Endothelial cell of umbilical vein (primary cell): Measurements from ENCODE around the gene GLYATL1. TPM values are rescaled to one million over a fixed set of nuclear protein-coding genes. Genes with fewer than 3 reads are reported as not detected.

Experiments used
- BruUV-seq: library from RNA; stranded (reverse); fragments of 400-500 nt; replicated peaks from 2 replicates; lab custom pipeline; 2021; lab: Mats Ljungman, UMichigan
- CTCF ChIA-PET: fragments of 300-600, 350-600 bp; sonication (Branson Sonifier 250); formaldehyde crosslinking; loops from one replicate; lab custom pipeline; 2021; ENCODE audit warnings: antibody characterized with exemption, inconsistent platforms; lab: Charles Lee
- POLR2A ChIA-PET: fragments of 300-600, 350-600 bp; sonication (Branson Sonifier 250); formaldehyde crosslinking; loops from one replicate; lab custom pipeline; 2021; ENCODE audit warnings: antibody characterized with exemption, inconsistent platforms; lab: Charles Lee
- DNase-seq: peaks from one replicate; pipeline ENCODE4 v3.0.0-alpha.2; 2011; ENCODE audit warnings: low read depth, low spot score
- FAIRE-seq: peaks from 2 replicates; lab custom pipeline; 2011; peaks lifted over from hg19 to GRCh38; lab: Jason Lieb, UNC
- H2AFZ ChIP-seq: 2 replicates; pipeline ENCODE4 v1.6.0; 2012; ENCODE audit warnings: low read depth, low read length, control low read depth, inconsistent platforms
- H3K27ac ChIP-seq: 2 replicates; pipeline ENCODE4 v1.5.1; 2011; ENCODE audit warnings: low read depth, mild to moderate bottlenecking, control low read depth, low read length, moderate library complexity; ENCODE audit not compliant: insufficient read depth
- H3K27me3 ChIP-seq, 2 experiments: 2 replicates each; pipeline versions ENCODE4 v1.6.0 to v1.6.1; 2011; ENCODE audit warnings: low read length in 2 of 2, mixed read lengths in 1 of 2; ENCODE audit not compliant: control insufficient read depth in 2 of 2, insufficient read depth in 2 of 2
- H3K36me3 ChIP-seq, 2 experiments: 2 replicates in 1 of 2; 3 replicates in 1 of 2; pipeline ENCODE4 v1.5.1; 2011; ENCODE audit warnings: low read length in 2 of 2, mild to moderate bottlenecking in 1 of 2, moderate library complexity in 1 of 2; ENCODE audit not compliant: control insufficient read depth in 2 of 2, insufficient read depth in 2 of 2; ENCODE audit errors: extremely low read depth in 1 of 2
- H3K4me1 ChIP-seq: 3 replicates; pipeline ENCODE4 v1.5.1; 2011; ENCODE audit warnings: mild to moderate bottlenecking, low read length; ENCODE audit not compliant: control insufficient read depth, insufficient read depth; ENCODE audit errors: extremely low read depth
- H3K4me2 ChIP-seq: 2 replicates; pipeline ENCODE4 v1.6.1; 2011; ENCODE audit warnings: low read length, control low read depth, mixed read lengths; ENCODE audit not compliant: insufficient read depth
- H3K4me3 ChIP-seq, 3 experiments: fragments of 200-600 bp in 1 of 3; sonication (generic), shearing (Covaris generic) in 1 of 3; replicated peaks in 1 of 3; 2 replicates each; pipeline ENCODE4 v1.5.1; 2011 to 2016; ENCODE audit warnings: control low read depth in 3 of 3, low read length in 3 of 3, mild to moderate bottlenecking in 2 of 3, inconsistent platforms in 1 of 3, low read depth in 1 of 3, moderate library complexity in 1 of 3; ENCODE audit not compliant: insufficient read depth in 1 of 3
- H3K79me2 ChIP-seq: 2 replicates; pipeline ENCODE4 v1.6.0; 2012; ENCODE audit warnings: low read length, inconsistent platforms; ENCODE audit not compliant: control insufficient read depth, insufficient read depth
- H3K9ac ChIP-seq: replicated peaks from 2 replicates; pipeline ENCODE3; 2011; ENCODE audit warnings: low read length, control low read depth; ENCODE audit not compliant: insufficient read depth; ENCODE audit errors: extremely low read depth
- H3K9me1 ChIP-seq: replicated peaks from 3 replicates; pipeline ENCODE4 v1.6.0; 2011; ENCODE audit warnings: mild to moderate bottlenecking, low read length; ENCODE audit not compliant: control insufficient read depth, insufficient read depth; ENCODE audit errors: extremely low read depth
- H3K9me3 ChIP-seq: replicated peaks from 2 replicates; pipeline ENCODE4 v1.5.1; 2012; ENCODE audit warnings: low read length, inconsistent platforms; ENCODE audit not compliant: control insufficient read depth, insufficient read depth
- H4K20me1 ChIP-seq: replicated peaks from 2 replicates; pipeline ENCODE3; 2011; ENCODE audit warnings: mild to moderate bottlenecking, low read length; ENCODE audit not compliant: control insufficient read depth, insufficient read depth; ENCODE audit errors: extremely low read depth
- EZH2 ChIP-seq: IDR thresholded peaks from 2 replicates; pipeline ENCODE4 v1.6.1; 2012; ENCODE audit warnings: borderline replicate concordance, low read depth, mild to moderate bottlenecking, moderate library complexity, low read length, inconsistent platforms; ENCODE audit not compliant: severe bottlenecking
- FOS ChIP-seq: IDR thresholded peaks from 2 replicates; pipeline ENCODE4 v1.6.1; 2011; ENCODE audit warnings: mild to moderate bottlenecking, low read length, moderate library complexity, borderline replicate concordance; ENCODE audit not compliant: insufficient read depth
- GATA2 ChIP-seq: IDR thresholded peaks from 2 replicates; pipeline ENCODE4 v1.7.0; 2011; ENCODE audit warnings: low read depth, mild to moderate bottlenecking, moderate library complexity, mixed read lengths, low read length; ENCODE audit not compliant: insufficient read length, insufficient read depth
- JUN ChIP-seq: IDR thresholded peaks from 2 replicates; pipeline ENCODE4 v1.6.1; 2011; ENCODE audit warnings: borderline replicate concordance, low read depth; ENCODE audit not compliant: insufficient read length, insufficient read depth
- MAX ChIP-seq: IDR thresholded peaks from 2 replicates; pipeline ENCODE4 v1.6.1; 2011; ENCODE audit not compliant: insufficient read depth, insufficient read length
- MYC ChIP-seq: IDR thresholded peaks from one replicate; pipeline ENCODE4 v1.6.1; 2011; ENCODE audit warnings: mild to moderate bottlenecking, low read depth, low read length
- POLR2A ChIP-seq: IDR thresholded peaks from 2 replicates; pipeline ENCODE4 v1.6.1; 2012; ENCODE audit warnings: low read depth, mild to moderate bottlenecking, control low read depth, low read length
- POLR2AphosphoS5 ChIP-seq: IDR thresholded peaks from 2 replicates; pipeline ENCODE4 v1.6.1; 2012; ENCODE audit warnings: low read depth, mild to moderate bottlenecking, control low read depth, low read length, moderate library complexity; ENCODE audit not compliant: insufficient read depth
- dilution Hi-C: fragments of 300-500 bp; cut with MboI; formaldehyde crosslinking; loops from one replicate; pipeline ENCODE4 v1.15.0; 2019; ENCODE audit warnings: low sequenced_read_pairs; ENCODE audit not compliant: extremely low pct_ligation_motif_present
- intact Hi-C: fragments of 100-400 bp; cut with micrococcal nuclease; formaldehyde crosslinking; loops from one replicate; pipeline ENCODE4 v1.10.0; 2022
- polyA plus RNA-seq, 4 experiments: library from polyadenylated mRNA; depleted of rRNA in 3 of 4; stranded (reverse) in 3 of 4; unstranded in 1 of 4; fragments of >200 nt; gene quantifications; 2 replicates each; pipeline versions ENCODE4 v1.2.1 to v1.2.3, GENCODE V29; 2011 to 2012; ENCODE audit warnings: missing spikeins in 1 of 4
- total RNA-seq: library from RNA; stranded (reverse); gene quantifications from 2 replicates; pipeline ENCODE4 v1.2.3, GENCODE V29; 2021
- TF ChIP-seq, protein P1 (sequence below), 2 donors: IDR thresholded peaks; 1 replicate in 1 of 2; 2 replicates in 1 of 2; pipeline ENCODE4 v1.5.1; 2011; ENCODE audit warnings: low read length in 2 of 2, mild to moderate bottlenecking in 2 of 2, moderate library complexity in 2 of 2, control low read depth in 1 of 2, inconsistent platforms in 1 of 2, low read depth in 1 of 2; ENCODE audit not compliant: insufficient read depth in 1 of 2; ENCODE audit errors: extremely low read depth in 1 of 2

GLYATL1 gene
- total and polyA plus RNA-seq, 2 donors (not counting 3 experiments of a cell fraction or from before 2014, with no cell fraction given): not detected

DNA sequence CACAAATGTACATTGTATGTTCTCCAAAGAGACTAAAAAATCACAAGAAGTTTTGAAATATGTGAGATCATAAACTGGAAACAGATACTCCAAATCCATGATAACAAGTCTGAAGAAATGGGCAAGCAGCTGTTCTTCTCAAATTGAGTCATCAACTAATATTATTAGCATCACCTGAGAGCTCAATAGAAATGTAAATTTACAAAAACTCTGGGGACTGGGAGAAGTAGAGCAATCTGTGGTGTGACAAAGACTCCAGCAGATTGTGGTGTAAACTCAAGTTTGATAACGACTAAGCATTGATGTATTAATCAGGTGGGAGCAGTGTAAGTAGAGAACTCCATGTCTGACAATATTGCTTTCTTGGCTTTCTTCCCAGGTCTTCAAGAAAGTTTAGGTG lies 53.2 kb downstream of the GLYATL1 start:
- no peak overlapping the region for H3K4me2 ChIP-seq
- H3K27me3 ChIP-seq: no peaks in the 10 kb centered on the region
- no TSS peak for BruUV-seq
- no peak overlapping the region for H3K4me3 ChIP-seq
- H3K36me3 ChIP-seq: no peaks in the 10 kb centered on the region
- no peak overlapping the region for H2AFZ ChIP-seq
- intact Hi-C loops (no loop called here), dilution Hi-C loops (no loop called here)
- FAIRE-seq: no peak
- ChIA-PET POLR2A (no interaction called here), CTCF (no interaction called here)
- no peaks in the 10 kb centered on the region for H3K4me1 ChIP-seq
- H3K9ac ChIP-seq: no peak overlapping the region
- TF ChIP-seq MAX (no peak), EZH2 (no peak), FOS (no peak), JUN (no peak), MYC (no peak), GATA2 (no peak), POLR2A (no peak), POLR2AphosphoS5 (no peak)
- TF ChIP-seq, protein P1, sequence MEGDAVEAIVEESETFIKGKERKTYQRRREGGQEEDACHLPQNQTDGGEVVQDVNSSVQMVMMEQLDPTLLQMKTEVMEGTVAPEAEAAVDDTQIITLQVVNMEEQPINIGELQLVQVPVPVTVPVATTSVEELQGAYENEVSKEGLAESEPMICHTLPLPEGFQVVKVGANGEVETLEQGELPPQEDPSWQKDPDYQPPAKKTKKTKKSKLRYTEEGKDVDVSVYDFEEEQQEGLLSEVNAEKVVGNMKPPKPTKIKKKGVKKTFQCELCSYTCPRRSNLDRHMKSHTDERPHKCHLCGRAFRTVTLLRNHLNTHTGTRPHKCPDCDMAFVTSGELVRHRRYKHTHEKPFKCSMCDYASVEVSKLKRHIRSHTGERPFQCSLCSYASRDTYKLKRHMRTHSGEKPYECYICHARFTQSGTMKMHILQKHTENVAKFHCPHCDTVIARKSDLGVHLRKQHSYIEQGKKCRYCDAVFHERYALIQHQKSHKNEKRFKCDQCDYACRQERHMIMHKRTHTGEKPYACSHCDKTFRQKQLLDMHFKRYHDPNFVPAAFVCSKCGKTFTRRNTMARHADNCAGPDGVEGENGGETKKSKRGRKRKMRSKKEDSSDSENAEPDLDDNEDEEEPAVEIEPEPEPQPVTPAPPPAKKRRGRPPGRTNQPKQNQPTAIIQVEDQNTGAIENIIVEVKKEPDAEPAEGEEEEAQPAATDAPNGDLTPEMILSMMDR (IDR thresholded peaks at IDR 0.05; ENCODE audit: extremely low read depth in 1 of 2, insufficient read depth in 1 of 2, low read depth in 1 of 2, low read length in 2 of 2): no peak
- H3K27ac ChIP-seq: no peak overlapping the region
- H3K79me2 ChIP-seq: no peaks in the 10 kb centered on the region
- no peaks in the 10 kb centered on the region for H3K9me3 ChIP-seq
- DNase-seq: no peak
- no peaks in the 10 kb centered on the region for H3K9me1 ChIP-seq
- H4K20me1 ChIP-seq: no peaks in the 10 kb centered on the region
